ENCODE data around the gene TMEM179.

DNA sequence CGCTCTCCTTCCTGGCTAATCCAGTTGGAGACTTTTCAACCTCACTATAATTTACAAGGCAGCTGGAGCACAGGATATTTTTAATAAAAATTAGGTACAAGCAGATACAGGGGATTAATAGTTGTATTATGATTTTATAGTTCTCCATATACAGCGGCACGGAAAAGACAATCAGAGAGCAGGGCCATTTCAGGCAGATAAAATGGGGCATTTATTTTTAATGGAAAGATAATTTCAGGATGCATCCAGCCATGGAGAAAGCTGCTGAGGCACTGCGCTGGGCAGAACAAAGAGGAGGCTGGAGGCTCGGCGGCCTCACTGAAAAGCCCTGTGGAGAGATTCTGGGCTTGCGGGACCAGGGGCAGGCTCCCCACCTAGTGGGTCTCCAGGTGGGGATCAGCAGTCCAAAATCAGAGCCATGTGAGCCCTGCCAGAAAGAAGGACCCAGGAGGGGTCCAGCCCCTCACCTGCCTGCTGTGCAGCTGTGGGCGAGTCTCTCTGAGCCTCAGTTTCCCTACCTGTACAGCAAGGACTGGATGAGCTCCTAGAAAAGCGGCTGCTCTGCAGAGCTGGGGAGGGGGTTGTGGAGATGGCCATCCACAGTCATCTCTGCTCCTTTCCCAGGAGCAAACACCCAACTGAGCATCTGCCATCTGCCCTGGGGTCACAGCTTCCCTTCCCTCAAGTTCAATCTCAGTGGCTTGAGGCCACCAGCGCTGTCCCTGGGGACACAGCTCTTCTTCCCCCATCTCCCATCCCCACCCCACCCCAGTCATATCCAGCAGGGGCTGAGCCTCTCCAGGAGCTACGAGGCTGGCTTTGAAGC is 48.9 kb downstream of the TMEM179 start:
- TF ChIP-seq, protein P1, sequence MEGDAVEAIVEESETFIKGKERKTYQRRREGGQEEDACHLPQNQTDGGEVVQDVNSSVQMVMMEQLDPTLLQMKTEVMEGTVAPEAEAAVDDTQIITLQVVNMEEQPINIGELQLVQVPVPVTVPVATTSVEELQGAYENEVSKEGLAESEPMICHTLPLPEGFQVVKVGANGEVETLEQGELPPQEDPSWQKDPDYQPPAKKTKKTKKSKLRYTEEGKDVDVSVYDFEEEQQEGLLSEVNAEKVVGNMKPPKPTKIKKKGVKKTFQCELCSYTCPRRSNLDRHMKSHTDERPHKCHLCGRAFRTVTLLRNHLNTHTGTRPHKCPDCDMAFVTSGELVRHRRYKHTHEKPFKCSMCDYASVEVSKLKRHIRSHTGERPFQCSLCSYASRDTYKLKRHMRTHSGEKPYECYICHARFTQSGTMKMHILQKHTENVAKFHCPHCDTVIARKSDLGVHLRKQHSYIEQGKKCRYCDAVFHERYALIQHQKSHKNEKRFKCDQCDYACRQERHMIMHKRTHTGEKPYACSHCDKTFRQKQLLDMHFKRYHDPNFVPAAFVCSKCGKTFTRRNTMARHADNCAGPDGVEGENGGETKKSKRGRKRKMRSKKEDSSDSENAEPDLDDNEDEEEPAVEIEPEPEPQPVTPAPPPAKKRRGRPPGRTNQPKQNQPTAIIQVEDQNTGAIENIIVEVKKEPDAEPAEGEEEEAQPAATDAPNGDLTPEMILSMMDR (IDR thresholded peaks at IDR 0.05): no peak
- TF ChIP-seq POLR2A (IDR thresholded peaks at IDR 0.05): no peak
